Anterior cingulate cortex (tissue), 58 donors: ENCODE data around the gene RNFT1.
"Not testable (repeated sequence)": the region's sequence is repeated elsewhere in the genome, so short reads cannot be mapped to it uniquely, and the experiment has no call there.

Experiments used
- DNase-seq, 58 donors: peaks; one replicate each; lab custom pipeline; 2025; lab: John Stamatoyannopoulos, UW

RNFT1 gene

GRCh38 chr17:59930768-59931167, 33.8 kb downstream of the RNFT1 start:
- not testable (repeated sequence) for DNase-seq

DNA sequence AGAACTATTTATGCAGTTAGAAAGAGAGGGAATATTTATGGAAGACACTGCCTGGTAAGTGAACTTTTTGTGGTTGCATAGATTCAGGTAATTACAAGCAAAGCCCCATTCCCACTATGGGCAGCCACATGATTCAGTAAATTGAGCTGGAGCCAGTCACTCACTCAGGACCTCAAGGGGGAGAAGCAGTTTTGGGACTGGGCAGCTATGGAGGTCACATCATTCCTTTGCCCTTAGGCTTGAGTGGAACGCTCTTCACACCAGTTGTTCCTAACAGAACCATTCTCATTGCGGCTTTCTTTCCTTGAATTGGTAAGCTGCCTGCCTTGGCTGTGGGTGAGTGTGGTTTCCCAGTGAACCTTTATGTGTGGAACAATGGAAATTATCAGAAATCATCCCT, 34.4 kb downstream of the RNFT1 start:
- not testable (repeated sequence) for DNase-seq

GRCh38 chr17:59920637-59921036, 43.9 kb downstream of the RNFT1 start:
- not testable (repeated sequence) for DNase-seq

- no peak for DNase-seq
Observed at GRCh38 chr17:59916446-59916845, 48.1 kb downstream of the RNFT1 start.

DNA sequence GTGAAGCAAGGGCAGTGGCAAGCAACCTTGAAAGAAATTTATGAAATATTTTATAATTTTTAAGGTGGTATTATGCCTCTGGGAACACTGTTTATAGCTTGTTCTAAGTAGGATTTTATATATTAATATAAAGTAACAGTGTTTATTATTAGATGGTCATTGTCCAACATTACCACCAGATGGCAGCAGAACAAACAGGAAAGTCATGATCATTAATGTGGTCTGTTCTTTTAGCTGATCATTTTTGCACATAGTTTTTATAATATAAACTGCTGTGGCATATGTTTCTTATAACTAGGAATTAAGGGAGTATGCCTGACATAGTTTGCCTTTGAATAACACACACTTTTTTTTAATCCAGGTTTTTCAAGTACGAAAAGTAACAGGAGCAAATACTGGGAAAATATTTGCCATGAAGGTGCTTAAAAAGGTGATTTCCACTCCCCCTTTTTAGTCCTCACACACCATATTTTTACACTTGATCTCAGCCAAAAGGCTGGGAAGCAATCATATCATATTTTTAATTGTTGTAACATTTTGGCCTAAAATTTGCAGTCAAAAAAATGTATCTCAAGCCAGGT, 50.2 kb downstream of the RNFT1 start:
- DNase-seq, result no peak

DNA sequence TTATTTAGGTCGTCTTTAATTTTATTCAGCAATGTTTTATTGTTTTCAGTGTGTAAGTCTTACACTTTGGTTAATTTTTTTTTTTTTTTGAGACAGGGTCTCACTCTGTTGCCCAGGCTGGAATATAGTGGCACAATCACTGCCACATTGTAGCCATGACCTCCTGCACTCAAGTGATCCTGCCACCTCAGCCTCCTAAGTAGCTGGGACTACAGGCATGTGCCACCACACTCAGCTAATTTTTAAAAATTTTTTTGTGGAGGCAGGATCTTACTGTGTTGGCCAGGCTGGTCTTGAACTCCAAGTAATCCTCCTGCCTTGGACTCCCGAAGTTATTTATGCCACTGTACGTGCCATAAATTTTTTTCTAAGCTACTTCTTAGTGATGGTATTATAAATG, 57.1 kb downstream of the RNFT1 start:
- no peak for DNase-seq

DNA sequence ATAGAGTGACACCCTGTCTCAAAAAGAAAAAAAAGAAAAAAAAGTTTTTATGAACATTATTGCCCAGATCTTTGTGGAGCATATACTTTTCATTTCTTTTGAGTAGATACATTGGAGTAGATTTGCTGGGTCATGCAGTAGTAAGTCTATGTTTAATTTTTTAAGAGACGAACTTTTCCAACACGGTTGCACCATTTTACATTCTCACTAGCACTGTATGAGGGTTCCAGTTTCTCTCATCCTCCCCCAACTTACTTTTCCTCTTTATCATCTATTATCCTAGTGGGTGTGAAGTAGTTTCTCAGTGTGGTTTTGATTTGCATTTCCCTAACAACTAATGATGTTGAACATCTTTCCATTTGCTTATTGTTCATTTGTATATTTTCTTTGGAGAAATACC, 61.1 kb downstream of the RNFT1 start:
- no peak for DNase-seq
